ENCODE measurements around the gene ENDOV. TPM values are rescaled to one million over a fixed set of nuclear protein-coding genes. Genes with fewer than 3 reads are reported as not detected.
A peak's percentile ranks its signal among the peaks of the same experiment; 100 is the strongest.

The ENDOV gene
- total and polyA plus RNA-seq, 2 experiments from 2014 or later: 21.2 to 33.8 TPM

- Histone ChIP-seq H4K20me1 (ENCODE audit: insufficient read depth, poor library complexity, severe bottlenecking) (peaks cover 3% of the 10 kb centered on the region), H3K4me3 (no peak overlapping the region), H3K9me3 (ENCODE audit: low read depth) (no peaks in the 10 kb centered on the region), H3K27me3 (peaks cover 94% of the 10 kb centered on the region), H3K79me2 (no peaks in the 10 kb centered on the region), H3K4me2 (peak overlapping the region; percentile 94), H3K27ac (no peak overlapping the region), H2AFZ (no peak overlapping the region), H3K4me1 (ENCODE audit: insufficient read depth) (peaks cover 34% of the 10 kb centered on the region), H3K36me3 (replicated peaks; ENCODE audit: insufficient read depth, low read depth) (no peaks in the 10 kb centered on the region), H3K9me2 (replicated peaks; ENCODE audit: insufficient read depth) (no peaks in the 10 kb centered on the region)
- WGBS (ENCODE audit: low lambda C conversion rate, missing lambda C conversion rate): 24% methylated on average over 16 of the region's 16 CpGs
- DNase-seq (ENCODE audit: low spot score): peak; percentile 46
- no peak for TF ChIP-seq EZH2 (IDR thresholded peaks at IDR 0.05; ENCODE audit: borderline replicate concordance)
- peak; percentile 37 for TF ChIP-seq CTCF (IDR thresholded peaks at IDR 0.05; ENCODE audit: poor library complexity)
- TF ChIP-seq EZH2phosphoT487 (IDR thresholded peaks at IDR 0.05; ENCODE audit: low read depth, severe bottlenecking, unreplicated experiment): no peak
These were observed 59.4 kb downstream of the ENDOV start for GRCh38 chr17:80474231-80474960.

- 11% methylated on average over 36 of the region's 55 CpGs for WGBS (ENCODE audit: low lambda C conversion rate, missing lambda C conversion rate)
- H3K27ac ChIP-seq: no peak overlapping the region
- peak overlapping the region; percentile 94 for H3K4me2 ChIP-seq
- H3K79me2 ChIP-seq: no peaks in the 10 kb centered on the region
- H3K9me2 ChIP-seq (replicated peaks; ENCODE audit: insufficient read depth): no peaks in the 10 kb centered on the region
- H3K4me1 ChIP-seq (ENCODE audit: insufficient read depth): peaks cover 34% of the 10 kb centered on the region
- H2AFZ ChIP-seq: no peak overlapping the region
- TF ChIP-seq CTCF (IDR thresholded peaks at IDR 0.05; ENCODE audit: poor library complexity) (no peak), EZH2phosphoT487 (IDR thresholded peaks at IDR 0.05; ENCODE audit: low read depth, severe bottlenecking, unreplicated experiment) (peak; percentile 46), EZH2 (IDR thresholded peaks at IDR 0.05; ENCODE audit: borderline replicate concordance) (peak; percentile 86)
- H3K4me3 ChIP-seq: no peak overlapping the region
- H3K9me3 ChIP-seq (ENCODE audit: low read depth): no peaks in the 10 kb centered on the region
- H4K20me1 ChIP-seq (ENCODE audit: insufficient read depth, poor library complexity, severe bottlenecking): peaks cover 3% of the 10 kb centered on the region
- DNase-seq (ENCODE audit: low spot score): no peak
- peaks cover 95% of the 10 kb centered on the region for H3K27me3 ChIP-seq
- H3K36me3 ChIP-seq (replicated peaks; ENCODE audit: insufficient read depth, low read depth): no peaks in the 10 kb centered on the region
These were observed 60.3 kb downstream of the ENDOV start for GRCh38 chr17:80474961-80475909.

DNA sequence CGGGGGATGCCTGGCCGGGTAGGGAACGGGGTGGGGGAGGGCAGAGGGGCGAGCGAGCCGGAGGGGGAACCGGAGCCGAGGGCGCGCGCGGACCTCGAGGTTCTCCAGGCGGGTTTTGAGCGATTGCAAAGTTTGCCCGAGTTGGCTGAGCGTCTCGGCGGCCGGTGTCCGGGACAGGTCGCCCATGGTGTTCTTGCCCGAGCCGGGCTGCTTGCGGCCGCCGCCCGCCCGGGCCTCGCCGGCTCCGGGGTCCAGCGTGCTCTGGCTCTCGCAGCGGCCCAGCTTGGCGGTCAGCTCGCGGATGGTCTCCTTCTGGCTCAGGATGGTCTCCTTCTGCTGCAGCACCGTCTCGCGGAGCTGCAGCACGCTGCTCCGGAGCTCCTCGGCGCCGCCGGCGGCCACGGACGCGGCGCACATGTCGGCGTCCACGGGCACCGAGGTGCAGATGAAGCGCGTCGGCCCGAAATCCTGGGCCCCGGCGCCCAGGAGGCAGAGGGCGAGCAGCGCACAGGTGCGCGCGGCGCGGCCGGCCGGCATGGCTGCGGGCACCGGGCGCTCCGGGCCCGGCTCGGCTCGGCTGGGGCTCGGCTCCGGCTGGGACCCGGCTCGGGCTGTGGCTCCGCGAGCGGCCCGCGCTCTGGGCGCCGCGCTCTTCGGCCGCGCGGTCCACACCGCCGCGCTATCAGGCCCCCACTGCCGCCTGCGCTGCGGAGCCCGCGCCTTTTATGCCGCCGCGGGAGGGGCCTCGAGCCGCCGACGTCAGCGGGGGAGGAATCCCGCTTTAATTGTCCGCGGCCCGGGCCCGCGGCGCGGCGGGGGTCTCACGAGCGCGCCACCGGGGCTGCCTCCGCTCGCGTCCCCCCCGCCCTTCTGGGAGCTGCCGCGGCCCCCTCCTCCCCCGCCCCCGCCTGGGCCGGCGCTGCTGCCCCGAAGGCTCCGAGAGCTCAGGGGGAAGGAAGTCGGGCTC lies 61.2 kb downstream of the ENDOV start, which contains the start of gene NPTX1:
Gene NPTX1, minus strand, starts transcription at position 698 of the 967 bp plus-strand sequence. Its CDS starts 161 bp downstream, at position 537.
- no peaks in the 10 kb centered on the region for H3K36me3 ChIP-seq (replicated peaks; ENCODE audit: insufficient read depth, low read depth)
- WGBS (ENCODE audit: low lambda C conversion rate, missing lambda C conversion rate): 2% methylated on average over 54 of the region's 136 CpGs
- H3K27ac ChIP-seq: no peak within 1 kb of the TSS
- TF ChIP-seq EZH2phosphoT487 (IDR thresholded peaks at IDR 0.05; ENCODE audit: low read depth, severe bottlenecking, unreplicated experiment) (no peak), CTCF (IDR thresholded peaks at IDR 0.05; ENCODE audit: poor library complexity) (no peak), EZH2 (IDR thresholded peaks at IDR 0.05; ENCODE audit: borderline replicate concordance) (peak; percentile 8)
- no peaks in the 10 kb centered on the region for H3K9me3 ChIP-seq (ENCODE audit: low read depth)
- no peak within 1 kb of the TSS for H3K4me3 ChIP-seq
- H3K4me2 ChIP-seq: peak within 1 kb of the TSS; percentile 94
- peaks cover 3% of the 10 kb centered on the region for H4K20me1 ChIP-seq (ENCODE audit: insufficient read depth, poor library complexity, severe bottlenecking)
- DNase-seq (ENCODE audit: low spot score): peak; percentile 66
- H3K79me2 ChIP-seq: no peaks in the 10 kb centered on the region
- peaks cover 35% of the 10 kb centered on the region for H3K4me1 ChIP-seq (ENCODE audit: insufficient read depth)
- peaks cover 96% of the 10 kb centered on the region for H3K27me3 ChIP-seq
- H3K9me2 ChIP-seq (replicated peaks; ENCODE audit: insufficient read depth): no peaks in the 10 kb centered on the region
- peak within 1 kb of the TSS; percentile 40 for H2AFZ ChIP-seq

Data from hepatocyte (in vitro differentiated cells).